SJSA1 (cell line): Measurements from ENCODE around the gene RILPL1. TPM values are rescaled to one million over a fixed set of nuclear protein-coding genes. Genes with fewer than 3 reads are reported as not detected.
A peak's percentile ranks its signal among the peaks of the same experiment; 100 is the strongest.
"Not testable (repeated sequence)": the region's sequence is repeated elsewhere in the genome, so short reads cannot be mapped to it uniquely, and the experiment has no call there.

Source experiments
- DNase-seq, 2 experiments: peaks; one replicate each; pipeline ENCODE4 v3.0.0-alpha.2; 2015 to 2020; ENCODE audit warnings: low spot score in 2 of 2, low read depth in 1 of 2
- H3K27ac ChIP-seq: fragments of 250-450 bp; sonication (Bioruptor Pico); 2 replicates; pipeline ENCODE4 v1.5.1; 2020; ENCODE audit warnings: mild to moderate bottlenecking, moderate library complexity
- H3K27me3 ChIP-seq: fragments of 250-450 bp; sonication (Bioruptor Pico); replicated peaks from 2 replicates; pipeline ENCODE4 v1.5.1; 2020; ENCODE audit warnings: mild to moderate bottlenecking, moderate library complexity
- H3K36me3 ChIP-seq: fragments of 250-450 bp; sonication (Bioruptor Pico); 2 replicates; pipeline ENCODE4 v1.5.1; 2020; ENCODE audit warnings: mild to moderate bottlenecking
- H3K4me1 ChIP-seq: fragments of 250-450 bp; sonication (Bioruptor Pico); replicated peaks from 2 replicates; pipeline ENCODE4 v1.6.1; 2021; ENCODE audit warnings: mild to moderate bottlenecking
- H3K4me3 ChIP-seq: fragments of 250-450 bp; sonication (Bioruptor Pico); 2 replicates; pipeline ENCODE4 v1.5.1; 2020; ENCODE audit warnings: mild to moderate bottlenecking
- H3K9me3 ChIP-seq: fragments of 250-450 bp; sonication (Bioruptor Pico); replicated peaks from 2 replicates; pipeline ENCODE4 v1.5.1; 2020; ENCODE audit warnings: mild to moderate bottlenecking
- total RNA-seq: library from RNA; depleted of rRNA; stranded (reverse); fragments of >200 nt; shearing (Covaris generic); gene quantifications from 2 replicates; pipeline ENCODE4 v1.2.3, GENCODE V29; 2014

The RILPL1 gene
- total RNA-seq, 1 experiment from 2014 or later, result 8.3 TPM

DNA sequence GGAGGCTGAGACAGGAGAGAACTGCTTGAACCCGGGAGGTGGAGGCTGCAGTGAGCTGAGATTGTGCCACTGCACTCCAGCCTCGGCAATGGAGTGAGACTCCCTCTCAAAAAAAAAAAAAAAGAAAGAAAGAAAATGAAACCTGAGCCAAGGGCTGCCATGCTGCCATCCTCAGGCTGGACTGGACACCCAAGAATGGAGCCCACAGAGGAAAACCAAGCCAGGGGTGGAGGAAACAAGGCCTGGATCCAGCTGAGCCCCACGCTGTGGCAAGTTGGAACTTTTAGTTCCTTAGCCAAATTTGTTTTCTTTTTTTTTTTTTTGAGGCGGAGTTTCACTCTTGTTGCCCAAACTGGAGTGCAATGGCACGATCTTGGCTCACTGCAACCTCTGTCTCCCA is 52.3 kb downstream of the RILPL1 start:
- not testable (repeated sequence) for H3K27me3 ChIP-seq, H3K4me3 ChIP-seq, DNase-seq

DNA sequence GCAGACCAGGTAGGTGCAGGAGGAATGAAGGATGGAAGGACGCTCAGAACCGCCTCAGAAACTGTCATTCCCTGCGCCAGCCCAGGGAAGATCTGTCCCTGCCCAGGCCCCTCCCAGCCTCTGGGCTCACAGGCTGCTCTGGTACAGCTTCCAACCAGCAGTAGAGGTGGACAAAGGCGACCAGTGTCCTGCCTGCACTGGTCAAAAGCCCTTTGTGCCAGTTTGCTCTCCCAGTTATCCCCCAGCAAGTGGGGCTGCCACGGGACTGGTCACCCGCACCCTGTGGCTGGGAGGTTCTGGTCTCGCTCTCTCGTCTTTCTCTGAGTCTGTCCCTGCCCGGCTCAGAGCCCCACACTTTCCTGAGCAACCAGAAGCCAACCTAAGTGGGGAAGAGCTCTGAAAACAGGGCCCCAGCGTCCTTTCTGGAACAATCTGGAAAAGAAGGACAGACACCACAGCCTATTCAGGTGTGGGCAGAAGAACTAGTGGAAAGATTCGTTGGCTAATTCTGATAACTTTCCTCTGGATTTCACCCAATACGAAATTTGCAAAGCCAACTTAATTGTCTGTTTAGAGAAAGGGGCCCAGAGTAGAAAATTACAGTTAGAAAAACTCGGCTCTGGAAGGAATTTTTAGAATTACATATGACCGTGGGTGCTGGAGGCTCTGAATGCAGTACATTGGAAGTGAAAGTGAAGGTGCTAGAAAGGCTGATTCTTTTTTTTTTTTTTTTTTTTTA is 53.9 kb downstream of the RILPL1 start:
- H3K27me3 ChIP-seq, result no peaks in the 10 kb centered on the region
- H3K36me3 ChIP-seq, result peaks cover 17% of the 10 kb centered on the region
- H3K9me3 ChIP-seq, result no peaks in the 10 kb centered on the region
- no peak for DNase-seq
- no peak overlapping the region for H3K4me3 ChIP-seq
- H3K4me1 ChIP-seq, result peaks cover 14% of the 10 kb centered on the region
- H3K27ac ChIP-seq, result no peak overlapping the region

More for the DNA sequence above, 52.3 kb downstream of the RILPL1 start:
- not testable (repeated sequence) for H3K27ac ChIP-seq, H3K9me3 ChIP-seq
- peaks cover 11% of the 10 kb centered on the region; the same call in 1 of the 2 replicates for H3K36me3 ChIP-seq
- peaks cover 14% of the 10 kb centered on the region for H3K4me1 ChIP-seq

DNA sequence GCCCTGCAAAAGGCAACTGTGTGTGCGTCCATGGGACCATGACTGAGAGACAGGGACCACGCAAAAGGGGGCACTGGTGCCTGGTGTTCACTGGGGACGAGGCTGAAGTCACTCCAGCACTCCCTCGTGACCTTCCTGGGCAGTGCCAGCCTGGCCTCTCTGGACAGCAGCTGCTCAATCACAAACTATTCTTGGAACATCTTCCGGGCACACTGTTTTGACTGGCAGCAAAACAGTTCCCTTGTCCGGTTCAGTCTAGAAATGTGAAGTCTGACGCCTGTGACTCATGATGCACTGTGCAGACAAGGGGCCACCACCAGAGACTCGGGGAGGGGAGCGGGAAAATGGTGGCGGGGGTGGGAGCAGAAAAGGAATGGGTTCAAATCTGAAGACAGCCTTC is 54.8 kb downstream of the RILPL1 start:
- Histone ChIP-seq H3K27me3 (no peaks in the 10 kb centered on the region), H3K36me3 (peaks cover 18% of the 10 kb centered on the region), H3K9me3 (no peaks in the 10 kb centered on the region), H3K4me3 (no peak overlapping the region), H3K27ac (peak overlapping the region; percentile 10; the same call in 1 of the 2 replicates), H3K4me1 (peaks cover 14% of the 10 kb centered on the region)
- DNase-seq, result peak; percentile 25 to 48

DNA sequence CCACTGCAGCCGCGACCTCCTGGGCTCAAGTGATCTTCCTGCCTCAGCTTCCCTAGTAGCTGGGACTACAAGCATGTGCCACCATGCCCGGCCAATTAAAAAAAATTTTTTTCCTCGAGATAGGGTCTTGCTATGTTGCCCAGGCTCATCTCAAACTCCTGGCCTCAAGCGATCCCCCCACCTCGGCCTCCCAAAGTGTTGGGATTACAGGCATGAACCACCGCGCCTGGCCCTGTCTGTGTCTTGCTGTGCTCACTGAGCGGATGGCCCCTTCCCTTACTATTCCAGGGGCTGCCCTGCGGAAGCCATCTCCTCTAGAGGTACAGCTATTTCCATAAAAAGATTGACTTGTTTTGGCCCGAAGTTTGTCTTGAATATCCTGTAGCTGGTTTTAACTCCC is 55.5 kb downstream of the RILPL1 start:
- no peaks in the 10 kb centered on the region for H3K27me3 ChIP-seq
- no peak overlapping the region for H3K4me3 ChIP-seq
- H3K36me3 ChIP-seq, result peaks cover 18% of the 10 kb centered on the region
- DNase-seq, result no peak
- H3K27ac ChIP-seq, result no peak overlapping the region
- peaks cover 14% of the 10 kb centered on the region for H3K4me1 ChIP-seq
- H3K9me3 ChIP-seq, result no peaks in the 10 kb centered on the region

DNA sequence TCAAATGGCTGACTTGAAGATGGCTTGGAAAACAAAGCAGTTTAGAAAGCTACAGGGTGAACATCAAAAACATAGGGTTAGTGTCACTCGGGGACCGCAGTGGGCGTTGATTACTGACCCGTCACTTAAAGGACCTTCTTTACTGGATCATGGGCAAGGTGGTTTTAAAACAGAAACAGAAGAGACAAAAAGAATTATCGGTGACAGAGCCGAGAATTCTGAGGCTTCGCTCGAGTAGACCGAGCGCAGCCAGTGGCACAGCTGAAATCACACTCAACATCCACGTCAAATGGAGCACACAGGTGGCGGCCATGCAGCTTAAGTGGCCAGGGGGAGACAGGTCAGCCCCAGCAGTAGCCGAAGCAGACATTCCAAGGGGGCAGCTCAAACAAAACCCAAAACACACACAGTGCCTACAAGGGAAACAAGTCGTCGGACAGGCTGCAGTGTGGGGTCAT is 58.2 kb downstream of the RILPL1 start:
- Histone ChIP-seq H3K27me3 (no peaks in the 10 kb centered on the region), H3K4me3 (no peak overlapping the region), H3K36me3 (peaks cover 42% of the 10 kb centered on the region), H3K9me3 (no peaks in the 10 kb centered on the region), H3K27ac (no peak overlapping the region), H3K4me1 (peaks cover 14% of the 10 kb centered on the region)
- no peak for DNase-seq

DNA sequence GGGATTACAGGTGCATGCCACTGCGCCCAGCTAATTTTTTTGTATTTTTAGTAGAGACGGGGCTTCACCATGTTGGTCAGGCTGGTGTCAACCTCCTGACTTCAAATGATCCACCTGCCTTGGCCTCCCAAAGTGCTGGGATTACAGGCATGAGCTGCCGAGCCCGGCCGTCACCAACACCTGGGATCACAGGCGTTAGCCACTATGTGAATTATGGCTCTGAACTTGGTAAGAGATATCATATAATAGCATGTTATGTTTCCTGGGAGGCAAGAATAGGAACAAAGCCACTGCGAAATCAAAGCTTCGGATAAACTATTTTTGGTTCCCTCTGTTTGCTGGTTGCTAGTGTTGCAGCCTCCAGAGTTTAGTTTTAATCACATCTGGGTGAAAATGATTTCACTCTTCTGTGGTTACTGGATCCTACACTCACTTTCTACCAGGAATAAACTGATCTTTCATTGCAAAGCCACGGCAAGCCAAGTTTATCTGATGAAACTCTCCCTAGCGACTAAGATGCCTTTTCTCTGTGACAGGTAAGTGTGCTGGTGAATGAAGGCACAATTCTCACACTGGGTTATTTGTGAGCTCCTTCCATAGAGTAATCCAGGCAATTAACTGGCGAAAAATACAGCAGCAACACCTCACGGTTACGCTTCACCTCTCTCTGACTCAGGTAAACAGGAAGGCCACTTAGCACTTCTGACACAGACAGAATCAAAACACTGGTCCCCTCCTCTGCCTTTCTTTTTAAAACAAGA is 58.9 kb downstream of the RILPL1 start:
- Histone ChIP-seq H3K27ac (no peak overlapping the region), H3K27me3 (no peaks in the 10 kb centered on the region), H3K36me3 (peaks cover 44% of the 10 kb centered on the region), H3K4me1 (peaks cover 13% of the 10 kb centered on the region), H3K9me3 (no peaks in the 10 kb centered on the region), H3K4me3 (no peak overlapping the region)
- no peak for DNase-seq

DNA sequence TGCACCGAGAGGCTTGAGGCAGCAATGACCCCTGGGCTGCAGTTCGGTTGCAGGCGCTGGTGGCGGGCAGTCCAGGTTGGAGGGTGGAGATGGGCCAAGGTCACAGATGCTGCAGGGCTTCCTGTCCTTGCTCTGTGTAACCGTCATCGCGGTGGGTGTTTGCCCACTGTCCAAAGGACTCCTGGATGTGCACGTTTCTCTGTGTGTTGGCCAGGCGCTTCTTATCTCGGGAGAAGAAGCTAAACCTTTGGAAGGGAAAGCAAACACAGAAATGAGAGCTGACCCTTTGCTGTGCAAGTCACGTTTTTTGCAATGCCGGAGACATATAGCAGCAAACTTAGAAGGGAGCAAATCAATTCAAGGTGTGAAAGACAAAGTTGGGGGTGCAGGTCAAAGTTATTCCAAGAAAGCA is 61.1 kb downstream of the RILPL1 start:
- Histone ChIP-seq H3K9me3 (no peaks in the 10 kb centered on the region), H3K36me3 (peaks cover 43% of the 10 kb centered on the region), H3K27me3 (no peaks in the 10 kb centered on the region), H3K4me3 (no peak overlapping the region), H3K4me1 (no peaks in the 10 kb centered on the region), H3K27ac (no peak overlapping the region)
- no peak for DNase-seq

DNA sequence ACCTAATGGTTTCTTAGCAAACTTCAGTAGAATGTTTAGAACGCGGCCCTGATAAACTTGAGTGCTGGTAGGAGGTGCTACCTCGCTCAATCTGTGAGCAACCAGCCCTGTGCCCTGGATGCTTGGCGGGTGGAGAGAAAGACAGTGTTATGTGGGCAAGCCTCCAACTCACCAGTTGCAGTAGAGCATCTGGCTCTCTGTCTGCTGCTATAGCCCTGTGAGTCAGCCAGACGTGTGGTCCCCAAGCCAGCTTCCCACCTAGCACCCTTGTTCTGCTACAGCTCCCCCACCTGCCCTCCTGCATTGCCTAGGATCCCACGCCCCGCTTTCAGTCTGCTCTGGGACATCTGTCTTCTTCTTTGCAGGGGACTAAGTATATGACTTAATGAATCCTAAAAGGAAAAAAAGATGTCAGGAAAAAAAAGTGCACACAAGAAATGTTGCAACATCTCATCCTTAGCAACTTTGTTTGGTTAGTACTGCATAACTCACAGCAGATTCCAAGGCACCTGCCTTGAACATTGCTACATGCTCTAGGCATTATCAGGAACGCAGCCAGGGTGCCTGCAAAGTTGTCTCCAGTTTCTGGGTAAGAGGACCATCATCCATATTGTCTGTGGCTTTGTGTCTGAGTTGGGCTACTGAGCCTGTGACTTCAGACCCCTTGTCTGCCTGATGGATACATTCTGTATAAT is 62.0 kb downstream of the RILPL1 start:
- Histone ChIP-seq H3K9me3 (no peaks in the 10 kb centered on the region), H3K27ac (no peak overlapping the region), H3K27me3 (no peaks in the 10 kb centered on the region), H3K36me3 (peaks cover 47% of the 10 kb centered on the region), H3K4me3 (no peak overlapping the region), H3K4me1 (no peaks in the 10 kb centered on the region)
- no peak for DNase-seq

DNA sequence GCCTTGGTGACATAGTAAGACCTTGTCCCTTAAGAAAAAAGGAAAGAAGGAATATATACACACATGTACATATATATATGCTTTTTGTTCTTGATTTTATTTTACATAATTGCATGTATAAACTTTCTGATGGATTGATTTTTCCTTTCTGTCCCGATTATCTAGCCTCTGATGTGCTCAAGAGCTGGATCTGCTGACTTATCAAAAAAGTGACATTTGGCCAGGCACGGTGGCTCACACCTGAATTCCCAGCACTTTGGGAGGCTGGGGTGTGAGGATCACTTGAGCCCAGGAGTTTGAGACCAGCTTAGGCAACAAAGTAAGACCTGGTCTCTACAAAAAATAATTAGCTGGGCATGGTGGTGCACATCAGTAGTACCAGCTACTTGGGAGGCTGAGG is 63.5 kb downstream of the RILPL1 start:
- H3K4me1 ChIP-seq, result no peaks in the 10 kb centered on the region
- no peak for DNase-seq

DNA sequence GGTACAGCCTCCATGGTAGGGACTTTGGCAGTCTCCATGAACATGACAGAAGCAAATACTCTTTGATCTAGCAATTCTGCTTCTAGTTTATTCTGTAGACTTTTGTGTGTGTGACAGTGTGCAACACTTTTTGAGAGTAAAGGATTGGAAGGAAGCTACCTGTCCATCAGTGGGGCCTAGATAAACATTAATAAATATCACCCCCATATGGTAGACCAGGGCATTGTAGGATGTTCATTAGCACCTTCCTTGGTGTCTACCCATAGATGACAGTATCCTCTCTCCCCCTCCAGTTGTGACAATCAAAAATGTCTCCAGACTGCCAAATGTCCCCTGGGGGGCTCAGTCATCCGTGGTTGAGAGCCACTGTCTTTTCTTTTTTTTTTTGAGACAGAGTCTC is 64.7 kb downstream of the RILPL1 start:
- no peaks in the 10 kb centered on the region for H3K4me1 ChIP-seq
- no peaks in the 10 kb centered on the region for H3K27me3 ChIP-seq
- DNase-seq, result no peak
- no peak overlapping the region for H3K27ac ChIP-seq
- H3K9me3 ChIP-seq, result no peaks in the 10 kb centered on the region
- no peak overlapping the region for H3K4me3 ChIP-seq
- H3K36me3 ChIP-seq, result peaks cover 52% of the 10 kb centered on the region

More for the DNA sequence above, 63.5 kb downstream of the RILPL1 start:
- no peak overlapping the region for H3K4me3 ChIP-seq
- H3K36me3 ChIP-seq, result peaks cover 49% of the 10 kb centered on the region
- no peak overlapping the region for H3K27ac ChIP-seq
- no peaks in the 10 kb centered on the region for H3K27me3 ChIP-seq
- no peaks in the 10 kb centered on the region for H3K9me3 ChIP-seq

DNA sequence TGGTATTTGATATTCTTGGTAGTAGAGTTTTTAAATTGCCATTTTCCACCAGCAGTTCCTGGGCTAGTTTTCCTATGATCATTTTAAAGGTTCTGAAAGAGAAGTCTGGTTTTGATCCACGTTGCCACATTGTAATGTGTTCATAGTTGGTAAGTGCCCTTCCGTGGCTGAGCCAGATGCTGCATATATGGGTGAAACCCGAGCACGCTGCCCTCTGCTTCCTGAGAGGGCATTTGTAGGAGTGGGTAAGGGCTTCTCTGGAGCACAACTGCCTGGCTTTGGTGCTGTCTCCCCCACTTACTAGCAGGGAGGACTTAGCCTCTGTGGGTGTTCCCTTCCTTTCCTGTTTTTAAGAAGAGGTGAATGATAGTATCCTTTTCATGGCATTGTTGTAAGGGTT is 68.4 kb downstream of the RILPL1 start:
- H3K36me3 ChIP-seq, result peaks cover 33% of the 10 kb centered on the region
- DNase-seq, result no peak
- H3K4me3 ChIP-seq, result no peak overlapping the region
- H3K27me3 ChIP-seq, result no peaks in the 10 kb centered on the region
- H3K9me3 ChIP-seq, result no peaks in the 10 kb centered on the region
- H3K27ac ChIP-seq, result no peak overlapping the region
- no peaks in the 10 kb centered on the region for H3K4me1 ChIP-seq

DNA sequence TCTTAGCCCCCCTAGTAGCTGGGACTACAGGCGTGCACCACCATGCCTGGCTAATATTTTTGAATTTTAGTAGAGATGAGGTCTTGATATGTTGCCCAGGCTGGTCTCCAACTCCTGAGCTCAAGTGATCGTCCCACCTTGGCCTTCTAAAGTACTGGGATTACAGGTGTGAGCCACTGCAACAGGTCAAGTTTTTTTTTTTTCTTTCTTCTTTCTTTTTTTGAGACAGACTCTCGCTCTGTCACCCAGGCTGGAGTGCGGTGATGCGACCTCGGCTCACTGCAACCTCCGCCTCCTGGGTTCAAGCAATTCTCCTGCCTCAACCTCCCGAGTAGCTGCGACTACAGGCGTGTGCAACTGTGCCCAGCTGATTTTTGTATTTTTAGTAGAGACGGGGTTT is 70.3 kb downstream of the RILPL1 start:
- not testable (repeated sequence) for H3K4me1 ChIP-seq, H3K9me3 ChIP-seq, DNase-seq, H3K27ac ChIP-seq, H3K4me3 ChIP-seq, H3K27me3 ChIP-seq
- H3K36me3 ChIP-seq, result peaks cover 39% of the 10 kb centered on the region

DNA sequence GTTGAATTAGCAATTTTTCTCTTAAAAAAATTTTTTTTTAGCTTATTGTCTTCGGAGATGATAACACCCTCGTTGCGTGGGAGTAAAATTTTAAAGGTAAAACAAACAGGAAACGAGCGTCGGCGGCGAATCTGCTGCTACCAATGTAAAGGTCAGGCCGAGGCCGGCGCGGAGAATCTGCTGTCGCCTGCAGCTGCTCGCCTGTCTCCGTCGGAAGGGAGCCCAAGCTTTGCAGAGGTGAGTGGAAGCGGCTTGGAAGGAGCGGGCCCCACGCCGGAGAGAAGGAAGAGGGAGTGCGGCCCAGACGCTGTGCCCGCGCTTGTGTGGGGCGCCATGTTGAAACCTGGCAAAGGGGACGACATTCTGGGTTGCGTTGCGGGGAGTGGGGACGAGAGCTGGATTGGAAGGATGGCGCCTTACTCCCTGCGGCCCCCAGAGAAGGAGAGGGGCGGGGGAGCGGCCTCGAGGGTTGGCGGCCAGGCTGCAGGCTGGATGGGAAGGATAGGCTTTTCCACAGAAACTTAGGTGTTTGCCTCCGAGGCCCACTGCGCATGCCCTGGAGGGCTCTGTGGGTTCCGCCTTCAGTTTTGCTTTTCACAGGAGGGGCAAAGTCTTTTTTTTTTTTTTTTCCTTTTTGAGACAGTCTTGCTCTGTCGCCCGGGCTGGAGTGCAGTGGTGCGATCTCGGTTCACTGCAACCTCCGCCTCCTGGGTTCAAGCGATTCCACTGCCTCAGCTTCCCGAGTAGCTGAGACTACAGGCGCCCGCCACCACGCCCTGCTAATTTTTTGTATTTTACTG is 75.3 kb downstream of the RILPL1 start, which contains the start of gene SNRNP35:
TSS of gene SNRNP35 (plus strand) at position 160 of the 800 bp plus-strand sequence. CDS start 7,402 bp downstream, outside the sequence.
- no peaks in the 10 kb centered on the region for H3K4me1 ChIP-seq
- H3K9me3 ChIP-seq, result no peaks in the 10 kb centered on the region
- H3K27me3 ChIP-seq, result no peaks in the 10 kb centered on the region
- H3K36me3 ChIP-seq, result peaks cover 14% of the 10 kb centered on the region
- DNase-seq, result peak; percentile 85 to 93
- peak within 1 kb of the TSS; percentile 75 for H3K4me3 ChIP-seq
- peak within 1 kb of the TSS; percentile 96 for H3K27ac ChIP-seq
